HG02678 (cell line): ENCODE data around the gene SNED1.

Experiments
- ATAC-seq: cut with Tn5 transposase; IDR thresholded peaks from one replicate; pipeline ENCODE4 v1.9.1; 2021; ENCODE audit warnings: mild to moderate bottlenecking, moderate library complexity; ENCODE audit not compliant: unreplicated experiment

SNED1 gene

DNA sequence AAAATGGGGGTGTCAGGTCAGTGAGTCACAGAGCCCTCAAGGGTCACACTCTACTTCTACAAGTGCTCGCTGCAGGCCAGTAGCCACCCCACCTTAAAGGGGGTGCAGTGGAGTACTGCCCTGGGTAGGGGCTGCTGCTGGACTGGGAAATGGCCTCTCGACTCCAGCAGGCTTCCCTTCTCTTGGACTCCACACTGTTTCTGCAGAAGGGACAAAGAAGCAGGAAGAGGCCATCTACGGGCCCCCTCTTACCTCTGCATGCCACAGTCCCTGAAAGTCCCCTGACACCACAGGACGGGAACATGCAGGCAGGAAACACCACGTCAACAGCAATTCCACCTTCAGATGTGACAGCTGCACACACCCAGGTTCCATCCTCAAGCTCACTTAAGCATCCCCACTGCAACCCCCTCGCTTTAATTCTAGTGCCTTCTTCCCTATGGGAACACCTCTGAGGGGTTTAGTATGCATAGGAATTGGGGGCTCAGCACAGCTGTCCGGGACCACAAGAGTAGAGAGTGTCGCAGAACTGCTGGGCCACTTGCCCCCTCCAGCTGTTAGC lies 22.3 kb downstream of the SNED1 start:
- ATAC-seq = no peak

DNA sequence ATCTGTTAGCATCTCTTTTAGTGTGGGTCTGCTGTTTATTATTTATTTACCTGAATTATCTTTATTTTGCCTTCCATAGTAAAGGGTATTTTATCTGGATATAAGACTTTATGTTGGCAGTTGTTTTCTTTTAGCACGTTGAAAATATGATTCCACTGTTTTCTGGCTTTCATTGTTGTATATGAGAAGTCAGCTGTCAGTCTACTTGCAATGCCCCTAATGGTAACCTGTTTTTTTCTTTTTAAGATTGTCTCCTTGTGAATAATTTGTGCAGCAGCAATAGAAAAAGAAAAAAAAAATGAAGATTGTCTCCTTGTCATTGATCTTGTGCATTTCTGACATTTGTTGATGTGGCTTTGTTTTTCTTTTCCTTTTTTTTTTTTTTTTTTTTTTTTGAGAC lies 27.2 kb downstream of the SNED1 start:
- ATAC-seq = no peak

DNA sequence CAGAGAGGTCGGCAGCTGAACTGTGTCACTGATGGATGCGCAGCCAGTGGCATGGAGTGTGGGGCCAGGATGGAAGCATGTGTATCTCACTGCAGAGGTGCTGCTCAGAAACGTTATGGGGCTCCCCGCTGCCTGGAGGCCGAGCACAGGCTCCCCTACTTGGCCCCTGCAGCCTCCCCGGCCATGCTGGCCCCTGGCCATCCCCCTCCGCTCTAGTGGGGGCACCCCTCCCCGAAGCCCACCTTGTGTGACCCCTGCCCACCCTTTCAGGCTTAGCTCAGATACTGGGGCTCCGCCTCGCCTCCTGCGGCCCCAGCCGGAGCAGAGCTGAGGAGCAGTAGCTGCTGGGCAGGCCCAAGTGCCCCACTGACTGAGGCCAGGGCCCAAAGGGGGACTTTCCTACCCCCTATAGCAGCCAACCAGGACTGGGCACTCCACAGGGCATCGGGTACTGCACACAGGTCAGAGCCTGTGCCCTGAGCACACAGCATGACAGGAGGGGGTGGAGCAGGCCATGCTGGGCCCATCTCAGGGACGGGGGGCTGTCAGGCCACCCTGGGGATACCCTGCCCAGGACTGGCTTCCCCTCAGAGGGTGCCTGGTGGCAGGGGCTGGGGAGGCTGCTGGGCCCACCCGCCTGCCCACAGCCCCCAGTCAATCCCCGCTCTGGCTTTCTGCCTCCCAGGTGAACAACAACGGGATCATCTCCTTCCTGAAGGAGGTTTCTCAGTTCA lies 31.3 kb downstream of the SNED1 start:
- no peak for ATAC-seq

DNA sequence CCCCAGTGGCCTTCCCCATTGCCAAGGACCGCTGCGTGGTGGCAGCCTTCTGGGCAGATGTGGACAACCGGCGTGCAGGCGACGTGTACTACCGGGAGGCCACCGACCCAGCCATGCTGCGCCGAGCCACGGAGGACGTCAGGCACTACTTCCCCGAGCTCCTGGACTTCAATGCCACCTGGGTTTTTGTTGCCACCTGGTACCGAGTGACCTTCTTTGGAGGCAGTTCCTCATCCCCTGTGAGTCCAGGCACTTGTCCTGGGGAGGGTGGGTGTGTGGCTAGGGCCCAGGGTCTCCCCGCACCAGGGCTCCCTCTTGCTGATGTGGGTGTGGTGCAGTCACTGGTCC lies 31.9 kb downstream of the SNED1 start:
- no peak for ATAC-seq

DNA sequence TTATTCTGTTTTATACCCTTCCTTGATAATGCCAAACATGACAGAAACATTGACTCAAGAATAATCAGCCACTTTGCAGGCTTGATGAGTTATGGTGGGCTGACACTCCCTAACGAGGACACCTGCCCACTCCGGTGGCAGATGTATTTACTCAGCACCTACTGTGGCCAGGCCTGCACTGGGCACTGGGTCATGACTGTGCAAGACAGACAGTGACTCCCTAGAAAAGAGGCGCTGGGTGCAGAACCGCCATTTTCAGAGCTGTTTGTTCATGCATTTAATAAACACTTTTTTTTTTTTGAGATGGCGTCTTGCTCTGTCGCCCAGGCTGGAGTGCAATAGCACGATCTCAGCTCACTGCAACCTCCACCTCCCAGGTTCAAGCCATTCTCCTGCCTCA lies 32.5 kb downstream of the SNED1 start:
- no peak for ATAC-seq

DNA sequence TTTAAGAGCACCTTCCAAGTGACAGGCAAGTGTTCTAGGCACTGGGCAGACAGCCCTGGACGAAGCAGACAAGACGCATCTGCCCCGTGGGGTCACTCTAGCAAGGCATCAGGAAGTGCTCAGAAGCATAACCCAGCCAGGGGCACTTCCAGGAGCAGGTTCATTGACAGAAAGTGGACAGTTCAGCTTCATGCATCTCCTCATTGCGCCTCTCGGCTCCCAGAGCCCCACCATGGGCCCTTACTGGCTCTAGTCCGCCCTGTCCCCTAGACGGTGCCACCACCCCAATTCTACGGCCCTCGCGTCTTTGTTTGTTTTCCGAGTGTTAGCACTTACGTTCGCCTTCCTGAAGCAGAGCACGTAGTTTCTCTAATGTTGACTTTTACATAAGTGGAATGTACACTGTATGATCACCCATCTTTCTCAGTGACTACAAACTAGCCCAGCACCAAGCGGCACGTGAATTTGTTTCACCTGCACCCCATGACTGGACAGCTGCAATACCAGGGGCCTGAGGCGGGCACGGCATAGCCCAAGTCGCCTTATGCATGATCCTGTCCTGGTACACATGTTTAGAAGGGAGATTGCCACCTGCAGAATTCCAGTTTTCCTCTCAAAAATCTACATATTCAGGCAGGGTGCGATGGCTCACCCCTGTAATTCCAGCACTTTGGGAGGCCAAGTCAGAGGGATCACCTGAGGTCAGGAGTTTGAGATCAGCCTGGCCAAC lies 33.2 kb downstream of the SNED1 start:
- no peak for ATAC-seq

DNA sequence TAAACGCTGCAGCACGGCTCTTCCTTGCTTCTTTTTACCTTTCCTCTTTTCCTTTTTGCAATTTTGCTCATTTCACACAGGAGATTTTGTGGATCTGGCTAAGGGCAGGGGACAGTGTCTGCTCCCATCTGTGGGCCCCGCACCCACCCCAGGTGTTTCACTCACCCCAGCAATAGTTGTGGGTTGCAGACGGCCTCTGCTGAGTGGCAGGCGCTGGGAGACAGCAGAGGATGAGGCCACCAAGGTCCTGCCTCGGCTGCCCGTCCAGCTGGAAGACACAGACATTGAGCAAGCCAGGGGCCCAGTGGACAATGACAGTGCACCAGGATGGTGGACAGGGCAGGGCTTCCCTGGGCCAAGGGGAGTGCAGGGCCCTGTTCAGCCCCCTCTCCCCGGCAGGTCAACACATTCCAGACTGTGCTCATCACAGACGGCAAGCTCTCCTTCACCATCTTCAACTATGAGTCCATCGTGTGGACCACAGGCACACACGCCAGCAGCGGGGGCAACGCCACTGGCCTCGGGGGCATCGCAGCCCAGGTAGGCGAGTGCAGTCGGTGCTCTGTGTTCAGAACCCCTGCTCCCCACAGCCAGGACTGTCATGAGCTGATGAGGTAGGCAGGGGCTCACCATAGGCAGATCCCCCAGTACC lies 35.0 kb downstream of the SNED1 start:
- ATAC-seq = no peak

DNA sequence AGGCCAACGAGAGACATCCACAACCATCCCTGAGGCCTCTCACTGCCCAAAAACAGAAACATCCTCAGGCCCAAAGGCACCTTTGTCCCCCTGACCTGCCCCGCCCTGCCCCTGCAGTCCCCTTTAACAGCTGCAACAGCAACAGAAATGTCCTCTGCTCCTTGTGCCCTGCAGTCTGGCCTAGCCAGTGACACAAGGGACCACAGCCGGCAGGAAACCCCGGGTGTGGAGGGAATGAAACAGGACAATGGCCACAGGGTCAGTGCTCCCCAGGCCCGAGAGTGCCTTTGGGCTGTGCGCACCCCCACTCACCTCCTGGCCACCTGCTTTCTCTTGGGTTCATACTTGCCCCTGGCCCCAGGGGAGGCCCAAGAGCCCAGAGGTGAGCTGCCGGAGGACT lies 35.6 kb downstream of the SNED1 start:
- ATAC-seq = no peak

DNA sequence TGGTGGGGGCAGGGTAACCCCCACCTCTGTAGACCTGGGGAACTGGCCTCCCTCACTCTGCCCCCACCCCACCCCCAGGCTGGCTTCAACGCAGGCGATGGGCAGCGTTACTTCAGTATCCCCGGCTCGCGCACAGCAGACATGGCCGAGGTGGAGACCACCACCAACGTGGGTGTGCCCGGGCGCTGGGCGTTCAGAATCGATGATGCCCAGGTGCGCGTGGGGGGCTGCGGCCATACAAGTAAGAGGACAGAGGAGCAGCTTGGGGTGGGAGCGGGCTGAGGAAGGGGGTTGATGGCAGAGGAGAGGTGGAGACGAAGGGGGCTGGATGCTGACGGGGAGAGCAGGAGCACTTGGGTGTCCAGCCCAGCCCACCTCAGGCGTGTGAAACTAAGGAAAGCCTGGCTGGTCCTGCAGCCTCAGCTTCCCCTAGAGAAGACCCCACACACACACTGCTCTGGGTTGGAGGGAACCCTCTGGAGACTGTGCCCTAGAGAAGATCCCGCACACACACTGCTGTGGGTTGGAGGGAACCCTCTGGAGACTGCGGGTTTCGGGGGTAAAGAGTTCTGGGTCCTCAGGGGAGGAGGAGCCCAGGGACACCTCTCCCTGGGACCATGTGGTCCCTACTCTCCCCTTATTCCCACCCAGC lies 36.2 kb downstream of the SNED1 start:
- no peak for ATAC-seq

DNA sequence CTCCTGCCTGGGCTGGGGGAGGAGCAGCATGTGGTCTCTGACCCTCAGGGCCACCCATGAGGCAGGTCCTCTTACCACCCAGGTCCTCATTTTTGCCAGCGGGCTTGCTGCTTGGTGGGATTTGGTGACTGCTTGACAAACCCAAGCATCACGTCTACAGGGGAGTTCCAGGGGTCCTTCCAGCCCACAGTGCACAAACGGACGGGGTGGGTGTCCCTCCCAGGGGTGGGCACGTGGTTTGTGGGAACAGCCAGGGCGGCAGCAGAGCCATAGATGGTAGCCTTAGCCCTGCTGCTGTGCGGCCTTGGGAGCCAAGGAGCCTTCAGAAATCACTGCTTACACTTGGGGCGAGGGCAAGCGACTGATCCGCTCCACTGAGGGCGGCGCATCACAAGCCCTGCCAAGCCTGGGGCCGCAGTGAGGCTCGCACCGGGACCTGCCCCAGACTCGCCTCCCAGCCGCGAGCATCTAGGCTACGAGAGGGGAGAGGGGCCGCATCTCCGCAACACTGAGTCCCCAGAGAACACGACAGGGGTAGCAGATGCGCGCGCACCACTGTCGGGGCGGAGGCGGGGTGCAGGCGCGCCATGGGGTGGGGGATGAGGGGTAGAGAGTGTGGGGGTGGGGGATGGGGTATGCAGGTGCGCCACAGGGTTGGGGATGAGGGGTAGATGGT lies 36.9 kb downstream of the SNED1 start:
- ATAC-seq = no peak

DNA sequence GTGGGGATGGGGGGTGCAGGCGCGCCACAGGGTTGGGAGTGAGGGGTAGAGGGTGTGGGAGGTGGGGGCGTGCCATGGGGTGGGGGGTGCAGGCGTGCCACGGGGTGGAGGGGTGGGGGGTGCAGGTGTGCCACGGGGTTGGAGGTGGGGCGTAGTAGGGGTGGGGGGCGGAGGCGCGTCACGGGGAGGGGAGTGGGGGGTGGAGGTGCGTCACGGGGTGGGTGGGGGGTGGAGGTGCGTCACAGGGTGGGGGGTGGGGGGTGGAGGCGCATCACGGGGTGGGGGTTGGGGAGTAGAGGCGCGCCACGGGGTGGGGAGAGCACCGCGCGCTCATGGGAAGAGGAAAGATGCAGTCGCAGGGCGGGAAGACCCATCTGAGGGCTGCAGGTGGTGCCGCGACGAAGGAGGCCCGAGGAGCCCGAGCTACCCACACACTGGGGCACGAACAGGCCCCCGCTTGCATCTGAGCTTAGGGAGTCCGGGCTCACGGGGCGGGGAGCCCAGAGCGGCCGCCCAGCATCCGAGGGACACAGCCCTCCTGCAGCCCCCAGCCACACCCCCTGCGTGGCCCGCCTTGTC lies 37.5 kb downstream of the SNED1 start:
- ATAC-seq = no peak

DNA sequence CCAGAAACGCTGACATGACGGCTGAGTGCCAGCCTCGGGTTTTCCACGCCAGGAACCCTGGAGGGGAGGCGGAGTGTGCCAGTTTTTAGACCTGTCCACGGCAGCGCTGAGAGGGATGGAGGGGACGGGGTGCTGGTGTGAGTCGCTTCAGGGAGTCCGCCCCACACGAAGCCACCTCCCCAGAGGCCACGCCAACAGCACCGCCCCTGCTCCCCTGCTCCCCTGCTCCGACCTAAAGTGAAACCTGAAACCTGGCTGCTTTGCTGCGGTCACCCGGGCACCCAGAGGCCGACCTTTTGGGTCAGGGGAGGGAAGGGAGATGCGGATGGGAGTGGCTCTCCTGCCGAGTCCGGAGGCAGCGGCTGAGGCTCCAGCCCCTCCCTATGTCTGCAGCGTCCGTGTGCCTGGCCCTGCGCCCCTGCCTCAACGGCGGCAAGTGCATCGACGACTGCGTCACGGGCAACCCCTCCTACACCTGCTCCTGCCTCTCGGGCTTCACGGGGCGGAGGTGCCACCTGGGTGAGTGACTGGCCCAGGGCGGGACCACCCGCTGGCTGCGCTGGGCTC lies 38.1 kb downstream of the SNED1 start:
- ATAC-seq = peak; percentile 80

DNA sequence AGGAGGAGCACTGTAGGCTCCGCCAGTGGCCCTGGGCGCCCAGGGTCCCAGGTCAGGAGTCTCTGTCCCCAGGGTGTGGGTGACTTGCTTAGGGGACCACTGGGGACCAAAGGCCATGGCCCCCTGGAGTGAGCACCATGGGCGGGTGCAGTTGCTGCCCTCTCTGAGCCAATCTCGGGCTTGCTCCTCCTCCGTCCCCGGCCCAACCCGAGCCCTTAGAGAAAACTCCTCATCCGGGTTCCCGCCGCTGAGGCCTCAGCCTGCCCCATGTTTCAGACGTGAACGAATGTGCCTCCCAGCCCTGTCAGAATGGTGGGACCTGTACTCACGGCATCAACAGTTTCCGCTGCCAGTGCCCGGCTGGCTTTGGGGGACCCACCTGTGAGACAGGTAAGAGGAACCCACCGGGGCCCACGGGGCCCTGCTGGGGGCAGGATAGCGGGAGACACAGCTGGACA lies 38.6 kb downstream of the SNED1 start:
- ATAC-seq = no peak

DNA sequence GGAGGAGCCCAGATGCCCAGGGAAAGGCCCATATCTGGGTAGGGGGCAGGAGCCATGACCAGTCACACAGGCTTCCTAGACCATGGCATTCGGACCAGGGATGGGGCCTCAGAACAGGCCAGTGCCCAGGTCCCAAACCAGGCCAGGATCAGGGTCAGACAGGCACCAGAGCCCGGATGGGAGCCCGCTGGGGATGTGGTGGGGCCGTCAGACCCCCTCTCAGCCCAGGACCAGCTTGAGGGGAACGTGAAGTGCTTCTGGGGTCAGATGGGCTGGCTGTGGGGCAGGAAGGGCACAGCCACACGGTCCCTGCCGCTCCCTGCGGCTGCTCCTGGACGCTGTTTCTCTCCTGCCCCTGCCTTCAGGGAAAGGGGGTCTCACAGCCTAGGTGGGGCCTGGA lies 39.1 kb downstream of the SNED1 start:
- ATAC-seq = no peak

DNA sequence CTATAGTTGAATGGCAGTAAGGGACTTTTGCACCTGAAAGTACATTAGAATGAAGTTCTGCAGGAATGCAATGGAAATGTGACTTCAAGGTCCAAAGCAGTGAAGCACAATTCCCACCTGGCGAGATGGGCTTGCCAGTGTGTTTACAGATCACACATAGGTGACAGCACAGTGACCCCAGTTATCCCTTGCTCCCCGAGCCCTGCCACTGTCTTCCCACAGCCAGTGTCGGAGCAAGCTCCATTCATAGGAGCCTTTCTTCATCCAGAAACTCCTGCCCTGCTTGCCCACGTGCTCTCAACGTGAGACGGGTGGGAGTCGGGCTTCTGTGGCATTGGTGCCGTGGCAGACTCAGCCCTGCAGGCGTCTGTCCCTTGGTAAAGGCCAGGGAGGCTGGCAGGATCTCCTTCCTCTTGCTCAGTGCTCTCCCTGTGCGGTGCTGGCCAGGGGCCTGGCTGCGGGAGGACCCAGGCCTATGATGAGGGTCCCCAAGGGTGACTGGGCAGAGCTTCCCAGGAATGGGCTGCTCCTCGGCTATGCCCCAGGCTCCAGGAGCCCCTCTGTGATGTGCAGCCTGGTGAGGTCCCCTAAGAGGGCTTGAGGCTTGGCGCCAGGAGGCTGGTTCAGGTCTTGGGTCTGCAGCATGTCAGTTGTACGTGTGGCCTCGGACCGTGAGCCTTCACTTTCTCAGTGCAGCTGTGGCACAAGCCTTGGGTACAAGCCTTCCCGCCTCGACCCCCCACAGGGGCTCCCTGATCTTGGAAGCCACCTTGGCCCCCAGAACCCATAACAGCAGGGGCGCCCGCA lies 40.2 kb downstream of the SNED1 start:
- no peak for ATAC-seq

DNA sequence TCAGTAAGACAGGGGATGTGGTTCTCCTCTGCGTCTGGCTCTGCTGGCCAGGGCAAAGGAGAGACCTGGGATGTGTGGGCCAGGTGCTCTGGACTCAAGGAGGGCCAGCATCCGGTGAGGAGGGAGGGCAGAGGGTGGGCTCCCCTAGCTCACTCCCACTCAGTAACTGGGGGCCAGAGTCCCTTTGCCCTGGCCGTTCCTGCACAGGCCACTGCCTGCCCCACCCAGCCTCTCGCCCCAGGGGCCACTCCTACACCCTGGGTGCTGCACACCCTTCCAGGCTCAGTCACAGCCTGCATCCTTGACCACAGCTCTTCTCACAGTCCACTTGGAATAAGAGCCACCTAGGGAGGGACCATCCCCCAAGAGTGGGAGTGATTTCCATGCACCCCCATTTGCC lies 41.0 kb downstream of the SNED1 start:
- no peak for ATAC-seq

DNA sequence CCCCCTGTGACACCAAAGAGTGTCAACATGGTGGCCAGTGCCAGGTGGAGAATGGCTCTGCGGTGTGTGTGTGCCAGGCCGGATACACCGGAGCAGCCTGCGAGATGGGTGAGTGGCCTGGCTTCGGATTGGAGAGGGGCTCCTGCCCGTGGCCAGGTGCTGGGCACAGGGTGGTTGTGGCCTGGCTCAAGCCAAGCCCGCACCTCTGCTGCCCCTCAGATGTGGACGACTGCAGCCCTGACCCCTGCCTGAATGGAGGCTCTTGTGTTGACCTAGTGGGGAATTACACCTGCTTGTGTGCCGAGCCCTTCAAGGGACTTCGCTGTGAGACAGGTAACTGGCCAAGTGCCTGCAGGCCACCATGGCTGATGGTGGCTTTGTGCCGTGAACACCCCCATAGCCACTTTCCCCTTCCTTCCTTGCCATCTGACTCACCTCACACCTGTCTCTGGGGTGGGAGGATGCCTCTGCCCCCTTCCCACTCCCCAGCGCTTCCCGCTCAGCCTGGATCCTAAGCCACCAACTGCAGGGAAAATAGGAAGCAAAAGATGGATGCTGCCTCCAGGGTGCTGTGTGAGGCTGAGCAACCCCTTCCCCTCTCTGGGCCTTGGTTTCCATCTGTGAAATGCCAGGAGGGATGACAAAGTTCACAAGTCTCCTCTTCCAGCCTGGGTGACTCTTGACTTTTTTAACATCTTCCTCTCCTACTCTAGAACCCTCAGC lies 41.8 kb downstream of the SNED1 start:
- no peak for ATAC-seq

DNA sequence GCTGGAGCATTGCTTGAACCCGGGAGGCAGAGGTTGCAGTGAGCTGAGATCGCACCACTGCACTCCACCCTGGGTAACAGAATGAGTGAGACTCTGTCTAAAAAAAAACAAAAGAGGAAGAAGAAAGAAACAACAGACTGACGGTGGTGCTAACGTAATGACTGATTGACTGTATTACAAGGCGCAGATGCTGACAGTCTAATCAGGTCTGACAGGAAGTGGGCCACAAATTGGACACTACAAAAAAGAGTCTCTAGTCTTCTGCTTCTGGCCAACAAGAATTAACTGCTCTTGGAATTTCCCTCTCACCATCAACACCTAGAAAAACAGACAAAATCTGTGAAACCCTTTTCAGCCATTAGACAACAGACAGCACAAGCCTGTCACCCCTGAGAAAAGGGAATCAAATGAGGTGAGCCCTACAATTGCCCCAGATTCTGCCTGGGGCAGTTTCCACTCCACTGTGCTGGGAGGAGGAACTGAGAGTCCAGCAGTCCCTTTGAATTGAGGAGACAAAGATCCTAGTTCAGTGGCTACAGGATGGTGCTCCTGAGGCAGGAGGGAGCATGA lies 43.3 kb downstream of the SNED1 start:
- ATAC-seq = peak; percentile 61
